Body of pancreas (tissue), 4 donors: Measurements from ENCODE around the gene ATAD3B.

ENCODE experiments used
- CTCF ChIP-seq, 7 experiments: fragments of 450-650 bp in 4 of 7; fragments of 200-600 bp in 3 of 7; sonication (generic) in 3 of 7; IDR thresholded peaks; one replicate each; pipeline ENCODE4 v1.5.1; 2016 to 2019; ENCODE audit warnings: antibody characterized with exemption in 7 of 7
- POLR2A ChIP-seq, 3 donors: fragments of 450-650 bp; IDR thresholded peaks; one replicate each; pipeline ENCODE4 v1.6.1; 2016; ENCODE audit warnings: antibody characterized with exemption in 3 of 3, mild to moderate bottlenecking in 2 of 3

- no peak for TF ChIP-seq POLR2A (IDR thresholded peaks at IDR 0.05)
- TF ChIP-seq CTCF (IDR thresholded peaks at IDR 0.05): no peak
Measured at GRCh38 chr1:1429671-1430073, 41.9 kb upstream of the ATAD3B start.
